ENCODE results near the gene SMPD3.

The SMPD3 gene

GRCh38 chr16:68403177-68403576 lies 45.1 kb downstream of the SMPD3 start:
- TF ChIP-seq TAF1 (IDR thresholded peaks at IDR 0.05; ENCODE audit: borderline replicate concordance, insufficient read depth, low read length) = no peak
- TF ChIP-seq SIN3A (IDR thresholded peaks at IDR 0.05; ENCODE audit: borderline replicate concordance, insufficient read depth, low read length) = no peak
- no peak for TF ChIP-seq POLR2AphosphoS5 (IDR thresholded peaks at IDR 0.05; ENCODE audit: low read depth, low read length)
- TF ChIP-seq REST (IDR thresholded peaks at IDR 0.05; ENCODE audit: insufficient read depth in 1 of 2, low read depth in 2 of 2, low read length in 2 of 2) = no peak
- TF ChIP-seq FOXP2 (optimal IDR thresholded peaks at IDR 0.05; ENCODE audit: borderline replicate concordance, extremely low read depth, extremely low read length, insufficient read depth) = no peak

GRCh38 chr16:68402748-68403040 lies 45.6 kb downstream of the SMPD3 start:
- no peak for TF ChIP-seq TAF1 (IDR thresholded peaks at IDR 0.05; ENCODE audit: borderline replicate concordance, insufficient read depth, low read length)
- TF ChIP-seq SIN3A (IDR thresholded peaks at IDR 0.05; ENCODE audit: borderline replicate concordance, insufficient read depth, low read length) = no peak
- TF ChIP-seq FOXP2 (optimal IDR thresholded peaks at IDR 0.05; ENCODE audit: borderline replicate concordance, extremely low read depth, extremely low read length, insufficient read depth) = no peak
- no peak for TF ChIP-seq POLR2AphosphoS5 (IDR thresholded peaks at IDR 0.05; ENCODE audit: low read depth, low read length)
- TF ChIP-seq REST (IDR thresholded peaks at IDR 0.05; ENCODE audit: insufficient read depth in 1 of 2, low read depth in 2 of 2, low read length in 2 of 2) = no peak

GRCh38 chr16:68401871-68402747 lies 46.2 kb downstream of the SMPD3 start:
- TF ChIP-seq TAF1 (IDR thresholded peaks at IDR 0.05; ENCODE audit: borderline replicate concordance, insufficient read depth, low read length) (no peak), FOXP2 (optimal IDR thresholded peaks at IDR 0.05; ENCODE audit: borderline replicate concordance, extremely low read depth, extremely low read length, insufficient read depth) (no peak), SIN3A (IDR thresholded peaks at IDR 0.05; ENCODE audit: borderline replicate concordance, insufficient read depth, low read length) (no peak), REST (IDR thresholded peaks at IDR 0.05; ENCODE audit: insufficient read depth in 1 of 2, low read depth in 2 of 2, low read length in 2 of 2) (no peak), POLR2AphosphoS5 (IDR thresholded peaks at IDR 0.05; ENCODE audit: low read depth, low read length) (no peak)

GRCh38 chr16:68400924-68401460 lies 47.3 kb downstream of the SMPD3 start:
- TF ChIP-seq REST (IDR thresholded peaks at IDR 0.05; ENCODE audit: insufficient read depth in 1 of 2, low read depth in 2 of 2, low read length in 2 of 2) (no peak), SIN3A (IDR thresholded peaks at IDR 0.05; ENCODE audit: borderline replicate concordance, insufficient read depth, low read length) (no peak), FOXP2 (optimal IDR thresholded peaks at IDR 0.05; ENCODE audit: borderline replicate concordance, extremely low read depth, extremely low read length, insufficient read depth) (no peak)
